Neural cell (in vitro differentiated cells): ENCODE data around the gene LDLRAD4. TPM values are rescaled to one million over a fixed set of nuclear protein-coding genes. Genes with fewer than 3 reads are reported as not detected.

Experiments used
- H2AFZ ChIP-seq: fragments of 200-600, 300-800 bp; sonication (generic), shearing (Covaris generic); 2 replicates; pipeline ENCODE4 v1.6.0; 2014; ENCODE audit warnings: low read depth, mild to moderate bottlenecking, antibody characterized with exemption, low read length, moderate library complexity
- H3F3A ChIP-seq: fragments of 200-600 bp; shearing (Covaris generic); 2 replicates; pipeline ENCODE4 v1.6.1; 2016; ENCODE audit warnings: mild to moderate bottlenecking, moderate library complexity, mixed read lengths, antibody characterized with exemption, low read length; ENCODE audit not compliant: insufficient read depth, poor library complexity, severe bottlenecking
- H3K27ac ChIP-seq: fragments of 200-600, 300-800 bp; sonication (generic), shearing (Covaris generic); 2 replicates; pipeline ENCODE4 v1.5.1; 2014; ENCODE audit warnings: mild to moderate bottlenecking, low read length, moderate library complexity
- H3K27me3 ChIP-seq: fragments of 300-800, 200-600 bp; sonication (generic), shearing (Covaris generic); 2 replicates; pipeline ENCODE4 v1.6.0; 2014; ENCODE audit warnings: mild to moderate bottlenecking, low read depth, low read length, moderate library complexity; ENCODE audit not compliant: insufficient read depth
- H3K36me3 ChIP-seq: fragments of 300-800, 200-600 bp; sonication (generic), shearing (Covaris generic); 2 replicates; pipeline ENCODE4 v1.5.1; 2014; ENCODE audit warnings: mild to moderate bottlenecking, antibody characterized with exemption, low read length, moderate library complexity; ENCODE audit not compliant: insufficient read depth
- H3K4me2 ChIP-seq: fragments of 300-800, 200-600 bp; sonication (generic), shearing (Covaris generic); 2 replicates; pipeline ENCODE4 v1.6.0; 2014; ENCODE audit warnings: mild to moderate bottlenecking, low read length
- H3K4me3 ChIP-seq: fragments of 300-800, 200-600 bp; sonication (generic), shearing (Covaris generic); 2 replicates; pipeline ENCODE4 v1.5.1; 2014; ENCODE audit warnings: mild to moderate bottlenecking, low read length, moderate library complexity
- H3K79me2 ChIP-seq: fragments of 200-600 bp; shearing (Covaris generic); replicated peaks from 2 replicates; pipeline ENCODE4 v1.6.0; 2014; ENCODE audit warnings: mild to moderate bottlenecking, low read length, moderate library complexity; ENCODE audit not compliant: insufficient read depth
- H3K9ac ChIP-seq: fragments of 300-800, 200-600 bp; sonication (generic), shearing (Covaris generic); 2 replicates; pipeline ENCODE4 v1.6.1; 2016; ENCODE audit warnings: mild to moderate bottlenecking, low read length, mixed read lengths
- H3K9me2 ChIP-seq: fragments of 200-600 bp; shearing (Covaris generic); 2 replicates; pipeline ENCODE4 v1.6.1; 2016; ENCODE audit warnings: mild to moderate bottlenecking, low read length, mixed read lengths; ENCODE audit not compliant: insufficient read depth
- H3K9me3 ChIP-seq: fragments of 200-600, 300-800 bp; sonication (generic), shearing (Covaris generic); 2 replicates; pipeline ENCODE4 v1.6.1; 2016; ENCODE audit warnings: mild to moderate bottlenecking, mixed run types, low read length, moderate library complexity, mixed read lengths
- H4K20me1 ChIP-seq: fragments of 200-600 bp; shearing (Covaris generic); 2 replicates; pipeline ENCODE4 v1.6.1; 2016; ENCODE audit warnings: mild to moderate bottlenecking, mixed run types; ENCODE audit not compliant: insufficient read depth
- EP300 ChIP-seq: fragments of 450-650 bp; conservative IDR thresholded peaks from 2 replicates; pipeline ENCODE4 v1.6.1; 2014; ENCODE audit warnings: antibody characterized with exemption, mild to moderate bottlenecking, moderate library complexity; ENCODE audit not compliant: poor library complexity, severe bottlenecking
- EZH2 ChIP-seq: fragments of 200-600, 300-800 bp; shearing (Covaris generic), sonication (generic); IDR thresholded peaks from 2 replicates; pipeline ENCODE4 v1.6.1; 2014; ENCODE audit warnings: antibody characterized with exemption, low read length, borderline replicate concordance, mild to moderate bottlenecking; ENCODE audit not compliant: insufficient read depth, poor library complexity, severe bottlenecking
- POLR2AphosphoS5 ChIP-seq: IDR thresholded peaks from 2 replicates; pipeline ENCODE4 v1.6.1; 2012
- RAD21 ChIP-seq: fragments of 450-650 bp; conservative IDR thresholded peaks from 2 replicates; pipeline ENCODE4 v1.6.1; 2014; ENCODE audit warnings: antibody characterized with exemption, mild to moderate bottlenecking, moderate library complexity
- SMC3 ChIP-seq: fragments of 450-650 bp; conservative IDR thresholded peaks from 2 replicates; pipeline ENCODE4 v1.6.1; 2014; ENCODE audit warnings: antibody characterized with exemption, mild to moderate bottlenecking, moderate library complexity; ENCODE audit not compliant: poor library complexity
- TAF1 ChIP-seq: IDR thresholded peaks from 2 replicates; pipeline ENCODE4 v1.6.1; 2012; ENCODE audit warnings: low read depth
- polyA plus RNA-seq: library from polyadenylated mRNA; depleted of rRNA; stranded (reverse); fragments of >200 nt; gene quantifications from 2 replicates; pipeline ENCODE4 v1.2.3, GENCODE V29; 2014
- TF ChIP-seq, protein P1 (sequence below): IDR thresholded peaks from 2 replicates; pipeline ENCODE4 v1.6.1; 2012; ENCODE audit warnings: borderline replicate concordance
- TF ChIP-seq, protein P2 (sequence below): fragments of 450-650 bp; IDR thresholded peaks from 2 replicates; pipeline ENCODE4 v1.5.1; 2014; ENCODE audit warnings: antibody characterized with exemption, mild to moderate bottlenecking, moderate library complexity; ENCODE audit not compliant: poor library complexity, severe bottlenecking

LDLRAD4 gene
- polyA plus RNA-seq, 1 donor from 2014 or later, result 3.7 TPM

DNA sequence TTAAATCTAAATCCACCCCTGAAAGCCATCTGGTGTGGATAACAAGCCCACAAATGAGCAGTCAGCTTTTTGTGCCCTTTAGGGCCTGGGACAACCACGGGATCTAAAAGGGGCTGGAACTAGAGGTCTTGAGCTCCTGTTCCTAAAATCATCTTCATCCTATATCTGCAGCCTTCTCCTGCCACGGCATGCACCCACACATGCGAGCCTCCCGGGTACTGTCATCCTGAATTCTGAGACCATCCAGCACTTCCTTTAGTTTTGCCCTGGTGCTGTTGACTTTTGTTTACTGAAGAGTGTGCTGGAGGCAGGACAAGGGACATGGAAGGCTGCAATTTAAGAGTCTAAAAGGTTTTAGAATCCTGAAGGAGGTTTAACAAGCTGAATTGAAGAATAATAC lies 324.6 kb downstream of the LDLRAD4 start:
- Histone ChIP-seq H3K36me3 (no peaks in the 10 kb centered on the region), H3F3A (no peaks in the 10 kb centered on the region), H3K9me2 (no peaks in the 10 kb centered on the region), H3K79me2 (no peaks in the 10 kb centered on the region), H3K27ac (no peak overlapping the region), H3K4me3 (no peak overlapping the region), H3K9me3 (no peaks in the 10 kb centered on the region), H2AFZ (no peak overlapping the region), H3K4me2 (no peak overlapping the region), H4K20me1 (no peaks in the 10 kb centered on the region), H3K9ac (no peak overlapping the region), H3K27me3 (no peaks in the 10 kb centered on the region)
- TF ChIP-seq POLR2AphosphoS5 (no peak), EP300 (no peak), SMC3 (no peak), RAD21 (no peak), TAF1 (no peak), EZH2 (no peak)
- TF ChIP-seq, protein P1, sequence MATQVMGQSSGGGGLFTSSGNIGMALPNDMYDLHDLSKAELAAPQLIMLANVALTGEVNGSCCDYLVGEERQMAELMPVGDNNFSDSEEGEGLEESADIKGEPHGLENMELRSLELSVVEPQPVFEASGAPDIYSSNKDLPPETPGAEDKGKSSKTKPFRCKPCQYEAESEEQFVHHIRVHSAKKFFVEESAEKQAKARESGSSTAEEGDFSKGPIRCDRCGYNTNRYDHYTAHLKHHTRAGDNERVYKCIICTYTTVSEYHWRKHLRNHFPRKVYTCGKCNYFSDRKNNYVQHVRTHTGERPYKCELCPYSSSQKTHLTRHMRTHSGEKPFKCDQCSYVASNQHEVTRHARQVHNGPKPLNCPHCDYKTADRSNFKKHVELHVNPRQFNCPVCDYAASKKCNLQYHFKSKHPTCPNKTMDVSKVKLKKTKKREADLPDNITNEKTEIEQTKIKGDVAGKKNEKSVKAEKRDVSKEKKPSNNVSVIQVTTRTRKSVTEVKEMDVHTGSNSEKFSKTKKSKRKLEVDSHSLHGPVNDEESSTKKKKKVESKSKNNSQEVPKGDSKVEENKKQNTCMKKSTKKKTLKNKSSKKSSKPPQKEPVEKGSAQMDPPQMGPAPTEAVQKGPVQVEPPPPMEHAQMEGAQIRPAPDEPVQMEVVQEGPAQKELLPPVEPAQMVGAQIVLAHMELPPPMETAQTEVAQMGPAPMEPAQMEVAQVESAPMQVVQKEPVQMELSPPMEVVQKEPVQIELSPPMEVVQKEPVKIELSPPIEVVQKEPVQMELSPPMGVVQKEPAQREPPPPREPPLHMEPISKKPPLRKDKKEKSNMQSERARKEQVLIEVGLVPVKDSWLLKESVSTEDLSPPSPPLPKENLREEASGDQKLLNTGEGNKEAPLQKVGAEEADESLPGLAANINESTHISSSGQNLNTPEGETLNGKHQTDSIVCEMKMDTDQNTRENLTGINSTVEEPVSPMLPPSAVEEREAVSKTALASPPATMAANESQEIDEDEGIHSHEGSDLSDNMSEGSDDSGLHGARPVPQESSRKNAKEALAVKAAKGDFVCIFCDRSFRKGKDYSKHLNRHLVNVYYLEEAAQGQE, result no peak
- TF ChIP-seq, protein P2, sequence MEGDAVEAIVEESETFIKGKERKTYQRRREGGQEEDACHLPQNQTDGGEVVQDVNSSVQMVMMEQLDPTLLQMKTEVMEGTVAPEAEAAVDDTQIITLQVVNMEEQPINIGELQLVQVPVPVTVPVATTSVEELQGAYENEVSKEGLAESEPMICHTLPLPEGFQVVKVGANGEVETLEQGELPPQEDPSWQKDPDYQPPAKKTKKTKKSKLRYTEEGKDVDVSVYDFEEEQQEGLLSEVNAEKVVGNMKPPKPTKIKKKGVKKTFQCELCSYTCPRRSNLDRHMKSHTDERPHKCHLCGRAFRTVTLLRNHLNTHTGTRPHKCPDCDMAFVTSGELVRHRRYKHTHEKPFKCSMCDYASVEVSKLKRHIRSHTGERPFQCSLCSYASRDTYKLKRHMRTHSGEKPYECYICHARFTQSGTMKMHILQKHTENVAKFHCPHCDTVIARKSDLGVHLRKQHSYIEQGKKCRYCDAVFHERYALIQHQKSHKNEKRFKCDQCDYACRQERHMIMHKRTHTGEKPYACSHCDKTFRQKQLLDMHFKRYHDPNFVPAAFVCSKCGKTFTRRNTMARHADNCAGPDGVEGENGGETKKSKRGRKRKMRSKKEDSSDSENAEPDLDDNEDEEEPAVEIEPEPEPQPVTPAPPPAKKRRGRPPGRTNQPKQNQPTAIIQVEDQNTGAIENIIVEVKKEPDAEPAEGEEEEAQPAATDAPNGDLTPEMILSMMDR, result no peak

DNA sequence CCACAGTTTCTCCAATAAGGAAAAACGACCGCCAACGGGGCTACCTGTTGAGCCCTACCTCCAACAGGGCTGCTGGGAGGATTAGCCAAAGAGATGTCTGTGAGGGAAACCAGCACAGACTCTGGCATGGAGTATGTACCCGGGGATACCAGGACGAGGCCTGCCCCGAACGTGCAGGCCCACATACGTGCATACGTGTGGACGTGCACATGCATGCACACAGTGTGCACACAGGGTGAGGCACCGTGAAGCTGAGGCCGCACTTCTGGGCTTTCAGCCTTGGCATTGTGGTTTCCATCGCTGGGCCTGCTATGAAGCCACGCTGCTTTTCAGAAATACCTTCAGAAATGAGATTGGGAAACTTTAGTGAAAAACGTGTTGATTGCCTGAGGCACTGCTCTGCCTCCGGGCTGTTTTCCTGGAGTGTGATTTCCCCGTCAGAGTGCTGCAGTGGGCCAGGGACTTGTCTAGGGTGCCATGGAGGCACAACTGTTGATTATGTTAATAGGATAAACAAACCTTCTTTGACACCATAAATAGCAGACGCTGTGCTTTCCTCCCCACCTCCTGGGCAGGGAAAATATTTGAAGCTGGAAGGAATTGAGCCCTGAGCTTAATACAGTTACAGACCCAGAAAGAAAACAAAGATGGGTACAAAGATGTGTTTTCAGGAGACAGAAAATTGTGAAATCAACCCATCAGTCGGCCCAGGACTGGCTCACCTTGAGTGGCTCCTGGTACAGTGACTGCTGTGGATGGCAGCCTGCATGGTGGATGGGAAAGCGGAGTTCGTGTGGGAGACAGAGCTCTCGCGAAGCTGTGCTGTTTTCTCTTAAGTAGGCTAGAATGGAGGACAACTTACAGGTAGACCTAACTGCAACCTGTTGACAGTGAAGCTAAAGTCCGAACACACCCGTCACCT lies 325.5 kb downstream of the LDLRAD4 start:
- H3F3A ChIP-seq, result no peaks in the 10 kb centered on the region
- TF ChIP-seq TAF1 (no peak), RAD21 (no peak), POLR2AphosphoS5 (no peak)
- no peaks in the 10 kb centered on the region for H3K79me2 ChIP-seq
- no peak overlapping the region for H2AFZ ChIP-seq
- no peaks in the 10 kb centered on the region for H3K36me3 ChIP-seq
- no peaks in the 10 kb centered on the region for H3K27me3 ChIP-seq
- H3K9ac ChIP-seq, result no peak overlapping the region
- no peak overlapping the region for H3K27ac ChIP-seq
- H3K4me3 ChIP-seq, result no peak overlapping the region
- H3K4me2 ChIP-seq, result no peak overlapping the region
- H3K9me3 ChIP-seq, result no peaks in the 10 kb centered on the region
- no peaks in the 10 kb centered on the region for H3K9me2 ChIP-seq
- no peaks in the 10 kb centered on the region for H4K20me1 ChIP-seq
